ENCODE measurements around the gene RAMP1.
"Not testable (repeated sequence)": the region's sequence is repeated elsewhere in the genome, so short reads cannot be mapped to it uniquely, and the experiment has no call there.

Gene RAMP1

DNA sequence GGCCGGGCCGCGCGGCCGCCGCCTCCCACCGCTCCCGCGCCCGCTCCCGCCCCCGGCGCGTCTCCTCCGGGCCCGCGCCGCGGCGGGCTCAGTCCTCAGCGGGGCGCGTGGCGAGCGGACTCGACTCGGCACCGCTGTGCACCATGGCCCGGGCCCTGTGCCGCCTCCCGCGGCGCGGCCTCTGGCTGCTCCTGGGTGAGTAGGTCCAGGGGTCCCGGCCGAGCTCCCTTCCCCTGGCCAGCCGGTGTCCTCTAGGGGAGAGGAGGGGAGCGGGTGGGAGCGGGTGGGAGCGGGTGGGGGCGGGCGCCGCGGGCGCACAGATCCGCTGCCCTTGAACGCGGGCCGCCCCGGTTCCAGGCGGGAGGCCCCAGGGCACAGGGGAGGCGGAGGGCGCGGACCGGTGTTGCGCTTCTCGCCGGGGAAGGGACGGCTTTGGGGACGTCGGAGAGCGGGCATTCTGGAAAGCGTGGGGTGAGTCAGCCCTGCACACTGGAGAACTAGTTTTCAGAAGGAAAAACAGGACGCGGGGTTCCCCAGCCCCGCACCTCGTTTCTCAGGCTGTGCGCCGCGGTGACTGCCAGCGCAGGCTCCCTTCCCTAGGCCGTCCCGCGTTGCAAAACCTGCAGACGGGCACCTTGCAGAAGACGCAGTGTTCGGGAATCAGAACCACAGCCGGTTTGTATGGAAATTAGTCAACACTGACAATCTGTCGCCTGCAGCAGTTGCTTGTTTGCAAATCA is at the start of gene RAMP1:
RAMP1 (plus strand) TSS at position 91 of the 740 bp plus-strand sequence; CDS start at position 144, 53 bp downstream.
- peak; percentile 26 for DNase-seq

DNA sequence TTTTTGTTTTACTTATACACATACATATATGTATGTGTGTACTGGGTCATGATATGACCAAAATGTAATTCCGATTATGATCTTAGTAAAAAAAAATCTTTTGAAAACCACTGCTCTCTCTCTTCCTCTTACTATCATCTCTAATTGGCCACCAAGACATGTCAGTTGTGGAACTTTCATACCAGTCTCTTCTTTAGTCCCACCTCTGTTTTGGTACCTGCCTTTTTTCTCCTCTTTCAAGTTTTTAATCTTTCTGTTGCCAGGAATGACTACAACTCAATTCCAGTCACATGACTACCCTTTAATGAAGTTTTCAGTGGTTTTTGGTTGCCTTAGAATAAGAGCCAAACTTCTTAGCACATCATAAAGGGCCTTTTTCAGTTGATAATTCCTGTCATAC is 43.8 kb upstream of the RAMP1 start:
- DNase-seq, result no peak

DNA sequence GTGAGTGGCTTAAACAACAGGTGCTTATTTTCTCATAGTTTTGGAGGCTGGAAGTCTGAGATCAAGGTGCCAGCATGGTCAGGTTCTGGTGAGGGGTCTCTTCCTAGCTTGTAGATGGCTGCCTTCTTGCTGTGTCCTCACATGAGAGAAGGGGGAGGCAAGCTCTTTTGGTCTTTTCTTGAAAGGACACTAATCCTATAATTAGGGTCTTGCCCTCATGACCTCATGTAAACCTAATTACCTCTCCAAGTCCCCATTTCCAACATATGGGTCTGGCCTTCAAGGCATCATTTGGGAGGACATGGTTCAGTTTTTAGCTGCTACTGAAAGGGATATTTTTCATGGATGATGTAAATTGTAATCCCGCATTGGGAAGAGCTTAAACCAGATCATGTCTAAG is 42.9 kb upstream of the RAMP1 start:
- DNase-seq, result no peak

DNA sequence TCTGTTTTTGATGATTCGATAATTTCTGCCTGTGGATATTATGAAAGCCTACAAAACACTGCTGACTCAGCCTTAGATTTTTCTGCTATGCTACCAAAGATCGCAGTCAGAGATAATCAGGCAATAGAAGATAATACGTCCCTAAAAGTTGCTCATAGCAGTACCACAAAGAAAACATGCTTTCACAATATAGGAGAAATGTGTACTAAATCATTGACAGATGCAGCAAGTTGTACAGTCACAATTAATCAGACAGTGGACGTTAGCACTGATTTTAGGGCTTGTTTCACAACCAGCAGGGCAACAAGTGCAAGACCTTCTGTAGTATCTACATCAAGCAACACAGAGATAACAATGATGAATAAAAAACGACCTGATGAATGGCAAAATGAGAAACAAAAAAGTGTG is 41.4 kb upstream of the RAMP1 start:
- no peak for DNase-seq

DNA sequence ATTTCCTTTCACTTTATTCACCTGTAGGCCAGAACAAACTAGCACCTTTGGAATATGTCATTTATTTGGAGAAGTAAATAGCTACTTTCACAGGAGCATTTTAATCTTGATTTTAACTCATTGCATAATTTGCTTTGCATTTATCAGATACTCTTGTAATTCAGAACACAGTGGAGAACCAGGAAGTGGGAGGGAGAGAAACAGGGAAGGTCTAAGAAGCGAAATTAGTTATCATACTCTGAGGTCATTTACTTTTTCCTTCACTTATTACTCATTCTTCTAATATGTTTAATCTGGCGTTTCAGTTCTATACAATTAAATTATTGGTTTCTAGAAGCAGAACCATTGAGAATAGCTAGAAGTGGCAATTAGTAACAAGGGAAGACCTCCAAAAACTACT is 40.2 kb upstream of the RAMP1 start:
- no peak for DNase-seq

DNA sequence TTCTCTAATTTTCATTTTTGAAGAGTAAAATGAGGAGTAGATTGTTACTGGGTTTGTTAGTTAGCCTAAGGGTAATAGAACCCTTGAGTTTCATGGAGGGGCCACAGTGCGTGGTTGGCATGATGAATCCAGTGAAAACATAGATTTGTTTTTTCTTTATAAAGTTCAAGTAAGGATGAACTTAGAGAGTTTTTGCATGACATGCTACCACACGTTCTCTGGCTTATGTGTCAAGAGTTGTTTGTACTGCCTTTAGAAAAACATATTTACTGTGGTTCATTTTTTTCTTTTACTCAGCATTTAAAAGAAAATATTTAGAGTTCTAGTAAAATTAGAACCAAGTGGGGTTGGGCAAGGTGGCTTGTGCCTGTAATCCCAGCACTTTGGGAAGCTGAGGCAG is 39.0 kb upstream of the RAMP1 start:
- no peak for DNase-seq

DNA sequence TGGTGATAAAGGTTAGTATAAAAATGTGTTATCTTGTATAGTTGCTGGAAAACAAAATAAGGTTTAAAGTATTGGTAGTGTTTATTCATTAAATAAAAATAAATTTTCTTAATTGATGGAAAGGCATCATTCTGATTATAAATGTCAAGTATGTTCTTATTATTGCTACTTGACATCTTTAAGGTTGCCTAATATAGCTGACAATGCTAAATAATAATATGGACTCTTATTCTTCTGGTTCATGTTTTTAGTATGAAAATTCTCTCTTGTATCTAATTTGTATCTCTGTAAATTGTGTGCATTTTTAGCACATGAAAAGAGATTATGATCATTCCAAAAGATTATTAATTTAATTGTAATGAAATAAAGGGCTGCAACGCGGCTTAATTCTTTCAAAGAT is 35.9 kb upstream of the RAMP1 start:
- no peak for DNase-seq

DNA sequence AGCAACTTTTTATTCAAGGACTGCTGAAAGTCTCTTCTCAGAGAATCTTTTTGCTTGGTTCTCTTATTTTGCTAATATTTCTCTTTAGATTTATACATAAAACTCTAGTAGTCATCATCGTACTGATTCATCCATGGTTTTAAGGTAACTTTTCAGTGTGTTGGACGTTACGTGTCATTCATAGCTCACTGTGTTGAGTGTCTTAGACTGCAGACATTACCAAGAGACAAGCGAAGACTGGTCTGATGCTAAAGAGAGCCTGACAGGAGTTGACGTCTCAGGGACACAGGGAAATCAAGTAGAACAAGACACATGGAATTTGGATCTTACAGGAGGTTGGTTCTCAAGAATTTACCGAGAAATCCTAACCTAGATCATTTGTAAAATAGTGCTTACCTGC is 35.3 kb upstream of the RAMP1 start:
- DNase-seq, result no peak

DNA sequence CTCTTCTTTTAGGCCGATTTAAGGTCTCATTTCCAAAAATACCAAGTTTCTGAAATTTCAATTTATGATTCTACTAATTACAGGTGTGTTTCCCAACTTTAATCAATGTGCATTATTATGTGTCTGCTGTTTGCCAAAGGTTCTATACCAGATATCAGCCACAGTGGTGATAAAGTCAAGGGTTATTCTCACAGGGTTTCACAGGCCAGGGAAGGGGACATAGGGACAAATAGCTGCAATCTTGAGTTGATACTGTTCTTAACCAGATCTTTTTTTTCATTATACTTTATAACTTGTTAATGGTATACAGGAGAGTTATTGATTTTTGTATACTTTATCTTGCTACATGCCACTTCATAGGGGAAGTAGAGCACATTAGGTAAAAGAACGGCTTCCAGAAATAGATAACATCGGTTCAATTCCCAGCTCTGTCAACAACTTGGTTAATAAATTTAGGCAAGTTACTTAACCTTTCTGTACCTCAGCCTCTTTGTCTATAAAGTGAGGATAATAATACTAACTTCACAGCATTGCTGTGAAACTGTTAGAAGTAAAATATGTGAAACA is 31.9 kb upstream of the RAMP1 start:
- no peak for DNase-seq

DNA sequence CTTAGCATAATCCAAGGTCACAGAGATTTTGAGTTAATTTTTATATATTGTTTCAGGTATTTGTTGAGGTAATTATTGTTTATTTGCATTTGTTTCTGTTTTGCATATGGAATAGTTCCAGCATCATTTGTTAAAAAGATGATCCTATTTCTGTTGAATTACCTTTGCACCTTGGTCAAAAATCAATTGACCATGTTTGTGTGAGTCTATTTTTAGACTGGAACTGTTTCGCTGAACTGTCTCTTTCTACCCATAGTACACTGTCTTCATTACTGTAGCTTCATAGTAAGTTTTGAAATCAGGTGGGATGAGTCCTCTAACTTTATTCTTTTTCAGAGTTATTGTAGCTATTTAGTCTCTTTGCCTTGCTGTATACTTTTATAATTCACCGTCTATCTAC is 28.9 kb upstream of the RAMP1 start:
- DNase-seq, result no peak

DNA sequence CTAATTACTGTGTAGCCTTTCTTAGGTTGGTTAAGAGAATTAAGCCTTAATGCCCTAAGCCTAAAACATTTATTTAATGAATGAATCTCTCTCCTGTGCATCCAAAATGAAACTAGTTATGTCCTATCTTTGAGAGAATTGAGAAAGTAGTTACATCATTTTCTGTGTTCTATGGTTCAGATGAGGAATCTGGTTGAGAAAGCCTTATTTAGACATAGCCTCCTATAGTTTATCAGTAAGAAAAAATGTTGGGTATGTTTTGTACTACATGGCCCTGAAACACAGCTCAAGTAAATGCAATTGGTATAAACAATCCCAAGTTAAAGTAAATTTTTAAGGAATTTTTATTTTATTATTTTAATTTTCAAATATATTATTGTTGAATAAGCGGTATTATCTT is 25.9 kb upstream of the RAMP1 start:
- no peak for DNase-seq

DNA sequence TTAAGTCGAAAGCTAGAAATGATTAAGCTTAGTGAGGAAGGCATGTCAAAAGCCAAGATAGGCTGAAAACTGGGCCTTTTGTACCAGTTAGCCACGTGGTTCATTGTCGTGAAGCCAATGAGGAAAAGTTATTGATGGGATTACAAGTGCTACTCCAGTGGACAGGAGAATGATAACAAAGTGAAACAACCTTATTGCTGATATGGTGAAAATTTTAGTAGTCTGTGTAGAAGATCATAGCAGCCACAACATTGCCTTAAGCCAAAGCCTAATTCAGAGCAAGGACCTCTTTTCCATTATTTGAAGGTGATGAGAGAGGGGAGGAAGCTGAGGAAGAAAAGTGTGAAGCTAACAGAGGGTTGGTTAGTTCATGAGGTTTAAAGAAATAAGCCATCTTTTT is 24.1 kb upstream of the RAMP1 start:
- no peak for DNase-seq

DNA sequence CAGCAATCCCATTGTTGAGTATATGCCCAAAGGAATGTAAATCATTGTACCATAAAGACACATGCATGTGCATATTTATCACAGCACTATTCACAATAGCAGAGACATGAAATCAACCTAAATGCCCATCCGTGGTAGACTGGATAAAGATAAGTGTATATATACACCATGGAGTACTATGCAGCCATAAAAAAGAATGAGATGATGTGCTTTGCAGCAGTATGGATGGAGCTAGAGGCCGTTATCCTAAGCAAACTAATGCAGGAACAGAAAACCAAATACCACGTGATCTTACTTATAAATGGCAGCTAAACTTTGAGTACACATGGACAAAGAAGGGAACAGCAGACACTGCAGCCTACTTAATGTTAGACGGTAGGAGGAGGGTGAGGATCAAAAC is 18.4 kb upstream of the RAMP1 start:
- DNase-seq, result no peak

DNA sequence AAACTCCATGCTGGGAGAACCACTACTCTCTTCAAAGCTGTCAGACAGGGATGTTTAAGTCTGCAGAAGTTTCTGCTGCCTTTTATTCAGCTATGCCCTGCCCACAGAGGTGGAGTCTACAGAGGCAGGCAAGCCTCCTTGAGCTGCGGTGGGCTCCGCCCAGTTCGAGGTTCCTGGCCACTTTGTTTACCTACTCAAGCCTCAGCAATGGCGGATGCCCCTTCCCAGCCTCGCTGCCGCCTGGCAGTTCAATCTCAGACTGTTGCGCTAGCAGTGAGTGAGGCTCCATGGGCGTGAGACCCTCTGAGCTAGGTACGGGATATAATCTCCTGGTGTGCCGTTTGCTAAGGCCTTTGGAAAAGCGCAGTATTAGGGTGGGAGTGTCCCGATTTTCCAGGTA is 10.5 kb upstream of the RAMP1 start:
- DNase-seq, result not testable (repeated sequence)

DNA sequence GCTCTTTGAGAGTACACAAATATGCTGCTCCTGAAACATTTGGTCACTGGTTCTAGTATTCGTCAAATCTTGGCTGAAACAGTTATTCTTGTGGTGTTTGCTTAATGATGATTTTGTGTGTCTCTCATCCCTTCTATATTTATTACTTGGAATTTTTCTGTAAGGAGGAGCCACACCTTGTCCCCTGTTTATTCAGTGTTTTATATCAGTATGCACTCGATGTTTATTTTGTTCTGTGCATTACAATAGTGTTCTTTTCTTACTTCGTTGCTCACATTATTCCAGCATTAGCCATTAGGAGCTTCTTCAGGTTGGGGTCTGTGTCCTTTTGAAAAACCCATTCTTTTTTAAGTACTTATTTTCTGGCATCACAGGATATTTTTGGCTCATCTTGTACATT is 5.1 kb upstream of the RAMP1 start:
- no peak for DNase-seq

DNA sequence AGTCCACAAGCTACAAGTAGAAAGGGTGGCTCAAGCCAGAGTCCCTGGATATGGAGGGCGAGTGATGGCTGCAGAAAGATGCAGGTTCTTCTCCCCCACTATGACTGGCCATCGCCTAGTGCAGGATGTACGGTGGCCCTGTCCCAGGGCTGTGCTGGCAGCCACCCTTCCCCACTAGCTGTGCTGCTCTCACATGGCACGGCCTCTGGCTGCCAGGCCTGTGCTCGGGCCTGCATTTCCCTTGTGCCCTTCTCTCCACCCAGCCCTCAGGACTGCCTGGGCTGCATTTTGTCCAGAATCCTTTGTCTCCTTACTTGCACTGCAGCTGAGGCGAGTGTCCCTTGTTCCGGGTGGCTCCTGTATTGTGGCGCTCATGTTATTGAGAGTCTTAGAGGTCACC is 1.6 kb upstream of the RAMP1 start:
- no peak for DNase-seq

DNA sequence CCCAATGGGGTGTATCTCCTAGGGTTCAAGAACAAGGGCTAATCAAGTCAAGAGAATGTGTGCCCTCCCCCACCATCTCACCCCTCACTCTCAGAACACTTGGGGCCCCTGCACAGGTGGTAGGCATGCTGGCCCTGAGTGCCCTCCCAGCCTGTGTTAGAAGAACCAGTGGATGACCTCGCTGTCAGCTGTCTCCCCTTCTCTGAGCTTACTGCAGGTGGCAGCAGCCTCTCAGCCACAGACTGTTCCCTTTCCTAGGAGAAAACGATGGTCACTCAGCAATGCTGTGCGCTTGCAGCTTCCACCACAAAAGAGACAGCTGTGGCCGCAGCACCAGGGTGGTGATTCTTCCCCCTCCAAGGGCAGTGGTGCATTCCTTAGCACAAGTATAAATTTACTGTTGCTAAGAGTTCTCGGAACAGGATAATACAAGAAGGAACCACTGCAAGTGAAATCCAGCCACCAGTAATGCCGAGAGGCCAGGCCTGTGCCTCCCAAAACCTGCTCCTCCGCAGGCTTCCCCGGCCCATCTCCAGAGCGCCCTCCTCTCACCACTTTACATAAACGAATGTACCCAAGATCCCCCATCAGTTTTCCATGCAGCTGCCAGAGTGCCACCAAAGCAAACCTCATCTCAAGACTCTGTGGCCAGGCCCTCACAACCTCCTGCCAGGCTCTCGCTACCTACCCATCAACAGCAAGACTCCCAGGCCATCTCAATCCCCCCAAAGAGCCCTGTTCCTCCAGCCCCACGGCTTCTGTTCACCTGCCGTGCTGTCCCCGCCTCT is 935 bp upstream of the RAMP1 start:
- DNase-seq, result peak; percentile 70

DNA sequence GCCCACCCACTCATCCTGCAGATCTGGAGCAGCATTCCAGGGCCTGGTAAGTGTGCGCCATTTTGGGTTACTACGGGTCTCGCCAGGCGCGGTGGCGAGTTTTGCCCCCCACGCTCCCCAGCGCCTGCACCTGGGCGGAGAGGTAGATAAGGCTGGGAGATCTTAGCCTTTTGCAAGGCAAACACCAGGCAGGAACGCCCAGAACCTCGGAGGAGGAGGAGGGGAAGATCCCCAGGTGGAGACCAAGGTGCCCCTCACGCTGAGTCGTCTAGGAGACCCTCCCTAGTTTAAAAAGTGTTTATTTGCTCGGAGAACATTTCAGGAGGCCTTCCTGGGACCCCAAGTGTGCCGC is 365 bp upstream of the RAMP1 start:
- no peak for DNase-seq

DNA sequence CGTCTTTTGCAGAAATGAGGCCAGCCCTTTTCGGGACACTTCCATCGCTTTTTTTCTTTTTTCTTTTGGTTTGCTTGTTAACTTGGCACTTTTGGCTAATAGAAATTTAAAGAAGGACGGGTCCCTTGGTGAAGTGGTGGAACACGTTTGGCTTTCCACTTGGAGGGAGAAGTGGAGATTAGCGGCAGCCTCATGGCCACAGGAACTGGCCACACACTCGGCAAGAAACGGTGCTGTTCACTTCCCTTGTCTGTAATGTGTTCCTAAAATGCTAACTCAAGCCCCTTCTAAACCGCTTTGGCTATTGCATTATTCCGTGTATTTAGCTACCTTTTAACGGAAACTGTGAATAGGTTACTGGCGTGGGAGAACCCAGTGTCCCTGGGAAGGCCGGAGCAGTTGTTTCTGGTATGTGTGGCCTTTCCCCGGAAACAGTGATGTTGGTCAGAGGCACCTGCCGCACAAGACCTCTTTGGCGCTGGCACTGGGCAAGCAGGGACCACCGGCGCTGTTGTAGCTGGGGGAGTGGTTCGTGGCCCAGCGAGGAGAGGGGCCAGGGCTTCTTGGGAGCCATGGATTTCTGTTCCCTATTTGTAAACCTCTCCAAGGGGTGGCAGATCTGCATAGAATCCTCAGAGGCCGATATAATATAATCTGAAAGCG is 981 bp downstream of the RAMP1 start:
- no peak for DNase-seq

DNA sequence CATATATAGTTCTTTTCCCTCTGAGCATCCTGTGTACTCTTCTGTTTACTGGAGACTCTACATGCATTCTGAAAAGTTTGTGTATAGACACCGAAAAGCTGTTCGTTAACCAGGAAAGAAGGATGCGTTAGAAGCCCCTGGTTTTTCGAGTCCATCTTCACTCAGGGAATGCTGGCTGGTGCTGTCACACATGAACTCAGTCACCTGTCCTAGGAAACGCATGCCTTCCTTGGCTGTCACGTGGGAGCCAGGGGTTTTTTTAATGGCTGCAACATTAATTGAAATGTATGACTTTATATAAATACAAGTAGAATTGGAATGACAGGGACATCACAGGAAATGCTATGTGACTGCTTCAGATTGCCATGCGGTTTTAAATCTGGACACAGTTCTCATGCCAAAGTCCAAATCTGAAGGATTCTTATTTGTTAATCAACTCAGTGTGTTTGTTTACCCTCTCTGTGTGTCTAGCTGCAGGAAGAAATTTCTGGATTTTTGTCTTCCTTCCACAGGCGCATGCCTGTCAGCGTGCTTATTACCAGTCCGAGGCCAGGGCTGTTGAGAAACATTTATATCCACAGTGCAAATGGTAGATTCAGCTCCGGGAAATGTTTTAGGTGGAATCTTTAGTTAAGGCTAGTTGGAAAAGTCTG is 2.6 kb downstream of the RAMP1 start:
- DNase-seq, result no peak

DNA sequence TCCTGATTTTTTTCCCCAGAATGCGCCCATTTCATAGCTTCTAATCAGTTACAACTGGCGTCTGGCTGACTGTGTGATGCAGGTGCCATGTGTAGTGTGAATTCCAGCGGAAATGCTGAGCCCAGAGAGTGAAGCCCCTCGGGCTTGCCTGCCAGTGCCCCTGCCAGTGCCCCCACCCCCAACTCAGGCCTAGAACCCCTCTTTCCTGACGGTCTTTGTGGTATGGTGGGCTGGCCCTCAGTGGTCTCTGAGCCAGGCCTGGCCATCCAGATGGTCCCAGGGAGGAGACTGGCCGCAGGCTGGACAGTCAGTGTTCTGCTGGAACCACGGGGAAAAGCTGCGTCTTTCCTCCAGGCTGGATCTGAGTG is 3.1 kb downstream of the RAMP1 start:
- no peak for DNase-seq

DNA sequence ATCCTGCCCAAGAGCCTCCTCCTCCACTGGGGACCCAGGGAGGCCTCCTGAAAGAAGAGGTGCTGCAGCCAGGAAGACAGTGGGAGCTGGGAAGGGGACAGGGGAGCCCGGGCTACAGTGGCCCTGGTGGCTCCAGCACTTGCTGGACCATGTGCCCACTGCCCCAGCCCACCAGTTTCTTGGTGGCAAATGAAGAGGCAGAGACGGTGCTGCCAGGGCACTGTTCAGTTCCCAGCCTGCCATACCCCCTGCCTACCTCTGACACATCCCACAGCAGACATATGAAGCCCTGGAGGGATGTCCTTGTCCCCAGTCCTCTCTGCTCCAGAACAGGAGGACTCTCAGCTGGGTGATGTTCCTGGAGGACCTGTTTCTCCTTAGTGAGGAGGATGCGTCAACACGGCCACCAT is 3.7 kb downstream of the RAMP1 start:
- no peak for DNase-seq

DNA sequence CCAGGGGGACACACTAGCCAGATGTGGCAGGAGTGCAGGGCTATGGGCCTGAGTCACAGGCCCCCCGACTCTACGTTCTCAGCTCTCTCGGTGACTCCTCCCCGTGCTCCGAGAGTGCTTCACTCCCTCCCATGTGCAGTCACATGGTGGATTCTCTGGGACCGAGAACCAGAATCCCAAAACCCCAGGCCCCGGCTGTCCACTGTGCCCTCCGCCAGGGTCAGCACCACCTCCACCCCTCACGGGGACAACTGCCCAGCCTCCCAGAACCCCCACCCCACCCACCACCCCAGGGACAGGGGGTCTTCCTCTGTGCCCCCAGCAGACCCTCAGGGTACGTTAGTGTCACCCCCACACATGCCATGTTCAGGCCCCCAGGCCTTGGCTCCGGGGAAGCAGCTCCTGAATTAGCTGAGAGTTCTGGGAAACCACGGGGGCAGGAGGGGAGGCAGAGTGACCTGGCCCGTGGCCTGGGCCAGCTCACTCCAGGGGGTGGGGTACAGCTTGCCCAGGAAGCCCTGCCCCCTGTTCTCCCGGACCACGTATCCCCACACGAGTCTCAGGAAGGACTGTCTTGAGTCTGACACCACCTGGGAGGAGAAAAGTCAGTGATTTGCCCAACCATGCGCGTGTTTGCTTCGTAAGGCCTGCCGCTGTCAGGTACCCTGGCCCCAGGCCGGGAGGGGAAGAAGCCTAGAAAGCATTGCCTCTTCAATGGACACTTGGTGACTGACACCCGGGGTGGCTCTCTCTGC is 4.4 kb downstream of the RAMP1 start:
- DNase-seq, result no peak

All from DMS79 treated with DMSO at 0.1 percent for 48 hours (cell line).